Inferior parietal cortex (tissue), 1 donor: ENCODE measurements around the gene STK17A.
"Not testable (repeated sequence)": the region's sequence is repeated elsewhere in the genome, so short reads cannot be mapped to it uniquely, and the experiment has no call there.

Source experiments
- DNase-seq: peaks from one replicate; pipeline ENCODE4 v3.0.0-alpha.2; 2016; ENCODE audit errors: extremely low spot score

Gene STK17A

DNA sequence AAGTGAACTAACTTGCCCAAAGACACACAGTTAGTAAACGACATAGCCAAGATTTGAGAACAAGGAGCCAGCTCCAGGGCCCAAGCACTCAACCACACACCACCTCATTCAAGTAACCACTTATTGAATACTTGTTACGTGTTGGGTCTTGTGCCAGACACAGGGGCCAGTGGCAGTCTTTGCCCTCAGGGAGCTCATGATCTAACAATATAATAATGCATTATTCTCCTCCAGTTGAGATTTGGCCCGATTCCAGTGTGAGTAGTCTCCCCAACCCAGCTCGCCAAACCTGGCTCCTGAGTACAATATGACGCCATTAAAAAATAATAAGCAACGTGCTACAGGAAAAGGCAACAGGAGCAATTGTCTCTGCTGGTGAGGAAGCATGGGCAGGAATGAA is 14.4 kb upstream of the STK17A start:
- no peak for DNase-seq

DNA sequence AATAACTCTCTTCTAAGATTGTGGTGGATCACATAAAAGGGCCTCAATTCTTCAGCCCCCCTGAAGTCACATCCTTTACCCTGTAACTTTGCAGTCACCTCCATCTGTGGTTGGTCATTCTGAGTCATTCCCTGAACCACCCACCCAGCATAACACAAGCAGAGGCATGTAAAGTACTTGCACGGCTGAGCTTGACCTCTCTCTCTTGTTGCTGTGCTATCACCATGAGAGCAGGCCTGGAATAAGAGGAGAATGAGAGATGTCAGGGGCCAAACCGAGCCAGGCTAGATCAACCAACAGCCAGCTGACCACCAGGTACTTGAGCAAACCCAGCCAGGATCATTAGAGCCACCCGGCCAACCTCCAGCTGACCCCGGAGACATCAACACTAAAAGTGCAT is 13.5 kb upstream of the STK17A start:
- DNase-seq, result no peak

DNA sequence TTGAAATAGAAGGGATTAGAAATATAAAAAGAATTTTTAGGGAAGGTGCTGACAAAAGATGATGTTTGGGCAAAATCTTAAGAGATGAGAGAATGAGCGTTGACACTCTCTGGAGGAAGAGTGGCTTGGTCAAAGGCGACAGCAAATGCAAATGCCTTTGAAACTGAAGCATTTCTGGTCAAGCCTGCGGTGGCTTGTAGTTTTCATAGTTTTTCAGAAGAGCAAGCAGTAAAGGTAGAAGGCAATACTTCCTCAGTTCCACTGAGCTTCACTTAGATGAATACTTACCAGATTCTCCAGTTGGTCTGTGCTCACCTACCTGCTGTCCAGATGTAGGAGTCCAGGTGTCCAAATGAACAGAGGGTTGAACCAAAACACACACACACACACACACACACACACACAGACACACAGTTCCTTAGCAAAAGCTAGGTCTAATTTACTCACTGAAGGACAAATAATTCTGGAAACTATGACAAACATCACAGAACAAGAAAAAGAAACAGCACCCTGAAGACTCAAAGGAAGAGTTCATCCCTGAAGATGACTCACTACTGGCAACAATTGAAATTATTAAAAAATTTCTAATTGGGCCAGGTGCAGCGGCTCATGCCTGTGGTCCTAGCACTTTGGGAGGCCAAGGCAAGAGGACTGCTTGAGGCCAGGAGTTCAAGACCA is 12.1 kb upstream of the STK17A start:
- no peak for DNase-seq

DNA sequence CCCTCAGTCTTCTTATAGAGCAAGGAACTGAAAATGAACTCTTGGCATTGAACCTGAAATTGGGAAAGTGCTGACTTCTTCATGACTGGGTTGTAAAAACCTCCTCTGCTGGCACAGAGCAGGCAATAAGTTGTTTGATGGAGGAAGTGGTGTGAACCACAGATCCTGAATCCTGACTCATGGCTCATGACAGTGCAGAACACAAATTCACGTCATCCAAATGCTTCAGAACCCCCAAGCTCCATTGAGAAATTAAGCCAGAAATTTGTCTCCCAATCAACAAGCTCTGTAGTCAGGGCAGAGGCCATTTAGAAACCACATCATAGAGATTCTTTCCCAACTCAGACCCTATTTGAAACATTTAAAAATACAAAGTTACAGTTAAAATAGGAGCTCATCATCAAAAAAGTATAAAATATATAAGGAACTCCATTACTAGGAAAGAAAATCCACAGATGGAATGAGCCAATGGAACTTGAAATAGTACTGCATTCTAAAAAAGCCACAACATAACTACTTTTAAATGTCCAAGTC is 10.3 kb upstream of the STK17A start:
- DNase-seq, result peak; percentile 49

DNA sequence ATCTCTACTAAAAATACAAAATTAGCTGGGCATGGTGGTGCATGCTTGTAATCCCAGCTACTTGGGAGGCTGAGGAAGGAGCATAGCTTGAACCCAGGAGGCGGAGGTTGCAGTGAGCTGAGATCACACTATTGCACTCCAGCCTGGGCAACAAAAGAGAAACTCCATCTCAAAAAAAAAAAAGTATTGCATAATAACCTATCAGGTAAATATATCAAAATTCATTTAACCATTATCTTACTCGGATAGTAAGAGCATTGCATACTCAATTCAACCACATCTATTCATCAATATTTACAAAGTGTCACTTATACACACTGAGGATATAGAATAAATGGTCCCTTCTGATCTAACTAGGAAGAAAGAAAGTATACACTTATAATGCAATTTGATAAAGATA is 9.1 kb upstream of the STK17A start:
- not testable (repeated sequence) for DNase-seq

DNA sequence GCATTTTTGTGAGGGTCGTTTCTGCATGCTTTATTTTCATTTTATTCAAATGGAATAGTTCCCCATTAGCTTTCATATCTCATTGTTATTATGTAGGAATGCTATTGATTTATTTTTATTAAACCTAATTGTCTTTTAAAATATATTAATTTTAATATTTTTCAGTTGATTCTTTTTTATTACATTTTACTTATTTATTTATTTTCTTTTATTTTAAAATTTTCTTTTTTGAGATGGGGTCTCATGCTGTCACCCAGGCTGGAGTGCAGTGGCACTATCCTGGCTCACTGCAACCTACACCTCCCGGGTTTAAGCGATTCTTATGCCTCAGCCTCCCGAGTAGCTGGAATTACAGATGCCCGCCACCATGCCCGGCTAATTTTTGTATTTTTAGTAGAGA is 7.4 kb upstream of the STK17A start:
- DNase-seq, result no peak

DNA sequence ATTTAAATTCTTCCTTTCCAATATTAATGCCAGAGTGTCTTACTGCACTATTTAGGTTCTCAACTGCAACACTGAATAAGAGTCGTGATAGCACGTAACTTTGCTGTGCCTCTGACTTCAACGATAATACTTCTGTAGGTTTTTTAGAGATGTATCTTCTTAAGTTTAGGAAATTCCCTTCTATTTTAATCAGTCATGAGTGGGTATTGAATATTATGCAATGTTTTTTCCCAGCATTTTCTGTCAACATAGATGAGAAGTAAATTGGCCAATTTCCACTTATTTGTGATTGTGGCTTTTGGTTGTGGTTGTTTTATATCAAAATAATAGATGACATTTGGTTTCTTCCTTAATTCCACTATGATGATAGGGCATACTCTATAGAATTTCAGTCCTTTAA is 6.7 kb upstream of the STK17A start:
- DNase-seq, result no peak

DNA sequence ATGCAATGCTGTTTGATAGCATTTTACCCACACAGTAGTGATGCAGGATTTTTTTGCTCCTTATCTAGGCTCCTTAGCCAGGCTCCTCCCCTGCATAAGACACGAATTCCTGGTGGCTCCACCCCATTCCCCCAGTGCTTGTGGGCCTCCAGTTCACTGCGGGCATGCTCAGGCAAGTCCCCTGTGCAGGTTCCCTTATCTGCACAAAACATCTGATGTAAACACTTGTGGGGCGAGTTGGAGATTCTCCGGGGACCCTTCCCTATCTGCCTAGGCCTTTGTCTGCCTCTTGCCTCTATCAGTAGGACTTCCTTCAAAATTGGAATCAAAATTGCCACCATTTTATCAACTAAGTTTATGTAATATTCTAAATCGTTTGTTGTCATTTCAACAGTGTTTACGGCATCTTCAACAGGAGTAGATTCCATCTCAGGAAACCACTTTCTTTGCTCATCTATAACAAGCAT is 5.4 kb upstream of the STK17A start:
- no peak for DNase-seq

DNA sequence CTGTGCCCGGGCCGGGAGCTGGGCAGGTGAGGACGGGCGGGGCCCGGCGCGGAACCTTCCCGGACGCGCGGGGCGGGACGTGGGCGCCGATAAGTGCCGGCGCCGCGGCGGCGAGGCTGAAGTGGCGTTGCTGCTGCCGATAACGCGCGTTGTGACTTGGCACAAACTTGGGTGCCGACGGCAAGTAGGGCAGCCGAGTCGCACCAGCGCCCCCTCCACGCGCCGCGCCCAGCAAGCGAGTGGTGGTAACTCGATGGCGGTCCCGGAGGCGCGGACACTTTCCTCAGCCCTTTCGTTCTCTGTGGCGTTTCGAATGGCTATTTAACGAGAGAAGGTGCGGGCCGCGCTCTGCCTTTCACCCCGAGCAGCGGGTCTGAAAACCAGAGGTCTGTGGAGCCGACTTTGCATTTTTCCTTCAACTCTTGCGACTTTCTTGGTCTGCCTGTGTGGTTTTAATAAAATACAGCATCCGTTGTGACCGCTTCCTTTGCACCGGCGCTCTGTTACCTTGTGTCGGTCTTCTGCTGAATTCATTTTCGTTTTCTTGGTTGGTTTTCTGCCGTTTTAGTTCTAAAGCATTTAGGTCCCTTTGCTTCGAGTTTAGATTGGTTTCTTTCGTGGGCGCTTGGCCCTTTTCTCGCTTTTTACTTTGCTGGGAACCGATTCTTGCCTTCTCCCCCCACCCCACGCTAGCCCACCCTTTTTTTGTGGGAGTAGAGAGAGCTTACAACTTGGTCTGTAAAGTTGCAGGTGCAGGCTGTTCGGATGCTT is 701 bp downstream of the STK17A start:
- DNase-seq, result peak; percentile 54

DNA sequence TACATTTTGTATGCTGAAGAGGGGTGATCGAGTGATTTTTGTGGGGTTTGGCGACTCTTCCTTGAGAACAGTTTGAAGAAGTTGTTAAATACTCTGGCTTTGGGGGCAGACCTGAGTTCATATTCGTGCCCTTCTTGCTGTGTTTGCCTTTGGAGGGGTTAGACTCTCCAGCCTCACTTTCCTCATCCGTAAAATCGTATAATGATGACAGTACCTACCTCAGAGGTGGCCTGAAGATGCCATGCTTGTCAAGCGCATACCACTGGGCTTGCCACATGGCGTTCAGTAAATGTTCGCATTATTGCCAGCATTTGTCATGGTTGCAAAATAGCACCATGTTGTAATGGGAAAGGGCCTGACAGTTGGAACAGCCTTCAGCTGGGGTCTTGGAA is 1.3 kb downstream of the STK17A start:
- DNase-seq, result no peak

DNA sequence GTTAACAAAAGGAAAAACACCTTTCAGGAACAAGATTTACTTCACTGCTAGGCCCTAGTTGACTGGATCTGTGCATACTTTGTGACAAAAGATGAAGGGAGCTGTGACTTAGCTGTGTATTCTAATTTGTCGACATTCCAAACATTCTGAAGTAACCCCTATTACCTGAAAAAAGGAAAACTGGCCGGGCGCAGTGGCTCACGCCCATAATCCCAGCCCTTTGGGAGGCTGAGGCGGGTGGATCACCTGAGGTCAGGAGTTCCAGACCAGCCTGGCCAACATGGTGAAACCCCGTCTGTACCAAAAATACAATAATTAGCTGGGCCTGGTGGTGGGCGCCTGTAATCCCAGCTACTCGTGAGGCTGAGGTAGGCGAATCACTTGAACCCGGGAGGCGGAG is 1.8 kb downstream of the STK17A start:
- DNase-seq, result not testable (repeated sequence)

DNA sequence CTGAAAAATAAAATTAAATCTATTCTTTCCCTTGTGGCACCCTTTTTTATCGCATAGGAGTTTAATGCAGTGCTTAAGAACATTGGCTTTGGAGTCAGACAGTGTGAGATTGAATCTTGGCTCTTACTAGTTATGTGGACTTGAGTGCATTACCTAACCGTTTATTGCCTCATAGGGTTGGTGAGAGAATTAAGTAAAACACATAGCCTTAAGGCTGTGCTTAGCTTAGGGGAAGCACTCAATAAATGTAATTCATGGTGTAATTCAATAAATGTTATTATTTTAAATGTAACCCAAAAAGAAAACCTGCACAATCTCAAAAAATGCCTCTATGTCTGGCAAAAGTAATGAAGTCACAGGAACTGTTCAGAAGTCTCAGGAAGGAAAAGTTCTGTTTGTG is 2.7 kb downstream of the STK17A start:
- no peak for DNase-seq

DNA sequence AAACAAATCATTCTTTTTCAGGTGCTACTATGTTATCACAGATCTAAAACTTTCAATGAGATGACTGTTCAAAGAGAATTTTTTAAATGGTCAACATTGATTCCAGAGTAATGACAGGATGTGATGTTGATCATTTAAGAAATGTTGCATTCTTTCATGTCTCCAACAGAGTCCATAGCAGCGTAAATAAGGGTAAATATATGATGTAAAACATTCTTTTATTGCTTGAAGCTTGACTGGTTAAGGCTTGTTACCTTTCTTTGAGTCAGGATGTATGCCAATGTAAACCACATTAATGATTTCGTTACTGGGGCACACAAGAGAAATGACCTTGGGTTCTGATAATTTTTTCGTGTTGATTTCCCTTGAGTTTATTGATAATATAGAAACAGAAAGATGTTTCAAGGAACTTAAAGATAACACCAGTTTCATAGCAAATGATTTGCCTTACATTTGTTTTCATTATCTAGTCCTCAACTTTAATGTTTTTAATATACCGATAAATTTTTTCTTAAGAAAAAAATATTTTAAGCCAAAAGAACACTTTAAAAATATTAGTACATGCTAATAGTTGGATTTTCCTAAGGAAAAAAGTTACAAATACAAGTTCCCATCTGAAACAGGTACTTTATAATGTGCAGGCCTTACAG is 3.5 kb downstream of the STK17A start:
- no peak for DNase-seq

DNA sequence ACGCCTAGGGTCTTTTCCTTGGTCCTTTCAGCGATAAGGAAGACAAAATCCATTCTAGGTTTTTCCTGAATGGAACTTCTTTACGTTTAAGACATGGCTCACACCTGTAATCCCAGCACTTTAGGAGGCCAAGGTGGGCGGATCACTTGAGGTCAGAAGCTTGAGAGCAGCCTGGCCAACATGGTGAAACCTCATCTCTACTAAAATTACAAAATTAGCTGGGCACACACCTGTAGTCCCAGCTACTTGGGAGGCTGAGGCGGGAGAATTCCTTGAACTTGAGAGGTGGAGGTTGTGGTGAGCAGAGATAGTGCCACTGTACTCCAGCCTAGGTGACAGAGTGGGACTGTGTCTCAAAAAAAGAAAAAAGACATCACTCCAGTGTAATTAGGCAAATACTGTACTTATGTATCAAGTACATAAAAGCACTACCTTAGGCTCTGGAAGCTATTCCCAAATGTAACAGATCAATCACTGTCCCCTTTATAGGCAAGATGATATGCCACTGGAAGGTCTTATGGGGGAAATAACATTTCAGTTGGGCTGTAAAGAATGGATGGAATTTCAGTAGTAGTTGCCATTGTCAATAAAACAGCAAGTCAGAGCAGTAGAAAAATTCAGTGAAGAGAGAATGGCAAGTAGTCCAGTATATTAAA is 5.7 kb downstream of the STK17A start:
- no peak for DNase-seq

DNA sequence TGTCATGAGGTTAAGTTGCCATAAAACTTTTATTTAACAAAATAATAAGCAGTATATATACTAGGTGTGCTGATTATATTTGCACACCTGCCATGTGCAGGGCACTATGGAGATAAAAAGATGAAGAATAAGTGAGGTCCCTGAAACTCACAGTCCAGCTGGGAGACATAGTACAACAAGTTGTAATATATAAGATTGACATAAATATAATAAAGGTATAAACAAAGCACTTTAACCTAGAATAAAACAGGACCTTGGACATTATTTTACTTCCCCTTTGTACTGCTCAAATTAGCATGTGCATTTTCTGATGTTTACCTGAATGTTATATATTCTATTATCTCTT is 6.2 kb downstream of the STK17A start:
- DNase-seq, result no peak

DNA sequence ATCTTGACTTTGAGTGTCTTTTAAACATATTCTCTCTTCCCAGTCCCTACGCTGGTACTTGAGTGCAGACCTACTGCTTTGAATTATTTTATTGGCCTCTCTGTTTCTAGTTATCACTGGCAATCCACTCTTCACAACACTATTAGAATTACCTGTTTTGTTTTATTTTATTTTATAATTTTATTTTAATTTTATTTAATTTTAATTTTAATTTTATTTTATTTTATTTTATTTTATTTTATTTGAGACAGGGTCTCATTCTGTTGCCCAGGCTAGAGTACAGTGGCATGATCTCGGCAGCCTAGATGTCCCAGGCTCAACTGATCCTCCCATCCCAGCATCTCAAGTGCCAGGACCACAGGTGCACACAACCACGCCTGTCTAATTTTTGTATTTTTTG is 6.8 kb downstream of the STK17A start:
- DNase-seq, result no peak

DNA sequence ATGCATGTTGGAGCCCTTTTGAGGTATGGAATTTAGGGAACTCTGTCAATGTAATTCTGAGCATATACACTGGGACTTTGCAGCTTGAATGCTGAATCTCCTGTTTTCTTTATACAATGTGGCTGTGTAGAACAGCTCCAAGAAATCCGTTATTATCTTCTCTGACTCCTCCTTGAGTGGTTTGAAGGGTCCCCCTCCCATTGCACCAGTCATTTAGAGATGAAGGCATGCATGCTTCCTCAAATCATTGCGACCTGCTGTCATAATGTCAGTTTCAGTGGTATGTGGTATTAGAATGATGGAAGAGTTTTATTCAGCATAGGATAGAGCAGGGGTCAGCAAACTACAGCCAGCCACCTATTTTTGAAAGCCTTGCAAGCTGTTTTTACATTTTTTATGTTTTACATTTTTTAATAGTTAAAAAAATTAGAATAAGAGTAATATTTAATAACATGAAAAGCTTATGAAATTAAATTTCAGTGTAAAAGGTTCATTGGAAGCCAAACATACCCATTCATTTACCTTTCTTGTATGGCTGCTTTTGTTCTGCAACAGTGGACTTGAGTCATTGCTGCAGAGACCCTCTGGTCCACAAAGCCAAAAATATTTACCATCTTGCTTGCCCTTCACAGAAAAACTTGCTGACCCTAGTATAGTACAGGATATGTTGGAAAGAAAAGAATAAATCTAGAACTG is 8.1 kb downstream of the STK17A start:
- DNase-seq, result no peak

DNA sequence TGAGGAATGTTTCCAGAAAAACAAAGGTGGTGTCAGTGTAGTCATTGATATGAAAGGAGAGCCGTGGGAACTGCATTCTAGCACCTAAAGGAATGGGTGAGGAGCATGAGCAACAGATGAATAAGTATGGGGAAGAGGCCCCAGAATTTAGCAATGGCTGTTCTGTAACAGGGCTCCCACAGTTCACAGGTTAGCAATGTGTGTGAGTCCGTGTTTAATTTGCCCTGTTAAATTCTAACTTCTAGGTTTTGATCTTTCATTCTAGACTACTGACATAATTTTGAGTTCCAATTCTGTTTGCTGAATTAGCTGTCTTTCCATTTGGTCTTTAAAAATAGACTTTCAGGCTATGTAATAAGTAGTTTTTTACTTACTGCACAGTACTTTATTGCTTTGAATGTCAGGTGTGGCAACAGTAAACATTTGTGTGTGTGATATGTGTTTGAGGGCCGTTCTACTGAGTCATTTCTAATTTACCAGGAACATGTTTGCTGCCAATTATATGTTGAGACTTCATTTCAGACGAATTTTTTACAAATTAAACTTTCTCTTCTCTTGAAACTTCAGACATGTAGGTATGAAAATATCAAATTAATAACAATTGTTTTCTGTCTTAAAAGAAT is 8.8 kb downstream of the STK17A start:
- DNase-seq, result no peak

DNA sequence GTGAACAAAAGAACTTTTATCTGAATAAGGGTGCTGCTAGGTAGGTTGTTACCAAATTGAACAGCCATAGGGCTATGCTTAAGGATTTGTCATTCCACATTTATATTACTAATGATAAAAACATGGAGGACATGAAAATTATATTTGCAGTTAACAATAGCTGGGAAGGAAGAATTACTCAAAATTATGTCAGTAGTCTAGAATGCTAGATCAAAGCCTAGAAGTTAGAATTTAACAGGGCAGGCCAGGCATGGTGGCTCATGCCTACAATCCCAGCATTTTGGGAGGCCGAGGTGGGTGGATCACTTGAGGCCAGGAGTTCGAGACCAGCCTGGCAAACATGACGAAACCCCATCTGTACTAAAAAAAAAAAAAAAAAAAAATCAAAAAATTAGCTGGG is 9.4 kb downstream of the STK17A start:
- DNase-seq, result no peak

DNA sequence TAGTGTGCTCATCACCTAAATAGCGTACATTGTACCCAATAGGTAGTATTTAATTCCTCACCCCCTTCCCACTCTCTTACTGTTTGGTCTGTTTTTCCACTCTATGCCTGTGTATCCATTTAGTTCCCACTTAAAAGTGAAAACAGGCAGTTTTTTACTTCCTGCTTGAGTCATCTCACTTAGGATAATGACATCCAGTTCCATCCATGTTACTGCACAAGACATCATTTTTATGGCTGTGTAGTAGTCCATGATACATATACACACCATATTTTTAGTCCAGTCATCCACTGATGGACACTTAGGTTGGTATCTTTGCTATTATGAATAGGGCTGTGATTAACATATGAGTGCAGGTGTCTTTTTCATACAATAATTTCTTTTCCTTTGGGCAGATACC is 10.1 kb downstream of the STK17A start:
- DNase-seq, result no peak

DNA sequence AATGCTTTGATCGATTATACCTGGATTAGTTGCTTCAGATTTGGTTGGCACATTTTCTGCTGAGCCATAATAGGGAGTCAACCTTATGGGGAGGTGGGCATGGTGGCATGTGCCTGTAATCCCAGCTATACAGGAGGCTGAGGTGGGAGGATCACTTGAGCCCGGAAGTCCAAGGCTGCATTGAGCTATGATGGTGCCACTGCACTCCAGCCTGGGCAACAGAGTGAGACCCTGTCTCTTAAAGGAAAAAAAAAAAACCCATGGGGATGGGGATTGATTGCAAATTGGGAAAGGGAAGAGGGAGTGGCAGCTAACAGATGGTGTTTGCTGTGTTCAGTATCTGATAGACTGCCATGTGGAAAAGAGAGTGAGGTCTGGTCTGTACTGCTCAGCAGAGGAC is 11.1 kb downstream of the STK17A start:
- no peak for DNase-seq
